HTR-8/SVneo (cell line): Measurements from ENCODE around the gene WDR91.
"Not testable (repeated sequence)": the region's sequence is repeated elsewhere in the genome, so short reads cannot be mapped to it uniquely, and the experiment has no call there.

Experiments
- DNase-seq: peaks from one replicate; pipeline ENCODE4 v3.0.0; 2011; ENCODE audit warnings: low spot score, mixed read lengths; ENCODE audit not compliant: insufficient read length
- FAIRE-seq: peaks from 2 replicates; lab custom pipeline; 2011; peaks lifted over from hg19 to GRCh38; lab: Jason Lieb, UNC

The WDR91 gene

DNA sequence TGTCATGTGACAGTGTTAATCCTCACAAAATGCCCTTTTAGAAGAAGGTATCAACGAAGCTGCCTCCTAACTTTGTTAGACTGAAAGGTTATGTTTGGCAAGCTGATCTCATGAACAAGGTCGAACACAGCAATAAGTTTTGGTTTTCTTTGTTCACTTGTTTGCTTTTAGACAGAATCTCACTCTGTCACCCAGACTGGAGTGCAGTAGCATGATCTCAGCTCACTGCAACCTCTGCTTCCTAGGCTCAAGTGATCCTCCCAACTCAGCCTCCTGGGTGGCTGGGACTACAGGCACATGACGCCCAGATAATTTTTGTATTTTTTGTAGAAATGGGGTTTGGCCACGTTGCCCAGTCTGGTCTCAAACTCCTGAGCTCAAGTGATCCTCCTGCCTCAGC, 23.4 kb upstream of the WDR91 start:
- no peak for FAIRE-seq
- no peak for DNase-seq

GRCh38 chr7:135234095-135234494, 22.8 kb upstream of the WDR91 start:
- FAIRE-seq: not testable (repeated sequence)

GRCh38 chr7:135233570-135233969, 22.2 kb upstream of the WDR91 start, which contains the start of gene STRA8:
Gene STRA8, plus strand, starts transcription at chr7:135233838. Its CDS starts 6,687 bp downstream, at chr7:135240525.
- DNase-seq: no peak
- FAIRE-seq: no peak

More at GRCh38 chr7:135234095-135234494, 22.8 kb upstream of the WDR91 start:
- not testable (repeated sequence) for DNase-seq

DNA sequence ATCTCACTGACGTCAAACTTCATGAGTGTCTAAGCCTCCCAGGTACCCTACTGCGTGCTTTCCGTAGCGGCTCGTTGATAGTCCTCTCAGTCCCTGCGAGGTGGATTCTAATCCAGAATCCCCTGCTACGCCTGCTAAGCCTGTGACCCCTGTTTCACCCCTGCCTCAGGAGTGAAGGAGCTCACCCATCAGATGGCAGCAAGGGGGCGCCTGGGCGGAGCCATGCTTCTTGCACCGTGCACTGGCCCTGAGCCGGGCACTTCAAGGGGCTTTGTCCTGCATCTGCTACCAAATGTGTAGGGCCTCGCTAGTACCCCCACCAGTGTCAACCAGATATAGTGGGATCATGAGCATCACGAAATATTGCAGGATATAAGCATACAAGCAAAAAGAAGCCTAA, 21.4 kb upstream of the WDR91 start:
- FAIRE-seq (no peak), DNase-seq (no peak)

- DNase-seq (no peak), FAIRE-seq (no peak)
Measured at GRCh38 chr7:135232087-135232486, 20.8 kb upstream of the WDR91 start.

DNA sequence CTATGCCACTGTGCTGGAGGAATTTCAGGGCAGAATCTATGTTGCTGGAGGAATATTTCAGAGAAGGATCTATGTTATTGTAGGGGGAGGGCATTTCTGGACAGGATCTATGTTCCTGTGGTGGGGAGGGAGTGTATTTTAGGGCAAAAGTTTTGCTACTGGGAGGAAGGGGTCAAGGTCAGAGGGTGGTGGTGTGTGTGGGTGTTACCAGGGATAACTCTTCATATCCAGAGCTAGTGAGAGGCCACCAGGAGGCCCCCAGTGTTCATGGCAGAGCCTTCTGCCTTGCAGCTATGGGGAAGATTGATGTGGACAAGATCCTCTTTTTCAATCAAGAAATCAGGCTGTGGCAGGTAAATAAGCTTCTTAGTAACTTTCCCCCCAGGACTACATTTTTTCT, 20.4 kb upstream of the WDR91 start:
- no peak for FAIRE-seq
- DNase-seq: no peak

- FAIRE-seq: no peak
- no peak for DNase-seq
Measured at GRCh38 chr7:135224027-135224426, 12.7 kb upstream of the WDR91 start.

DNA sequence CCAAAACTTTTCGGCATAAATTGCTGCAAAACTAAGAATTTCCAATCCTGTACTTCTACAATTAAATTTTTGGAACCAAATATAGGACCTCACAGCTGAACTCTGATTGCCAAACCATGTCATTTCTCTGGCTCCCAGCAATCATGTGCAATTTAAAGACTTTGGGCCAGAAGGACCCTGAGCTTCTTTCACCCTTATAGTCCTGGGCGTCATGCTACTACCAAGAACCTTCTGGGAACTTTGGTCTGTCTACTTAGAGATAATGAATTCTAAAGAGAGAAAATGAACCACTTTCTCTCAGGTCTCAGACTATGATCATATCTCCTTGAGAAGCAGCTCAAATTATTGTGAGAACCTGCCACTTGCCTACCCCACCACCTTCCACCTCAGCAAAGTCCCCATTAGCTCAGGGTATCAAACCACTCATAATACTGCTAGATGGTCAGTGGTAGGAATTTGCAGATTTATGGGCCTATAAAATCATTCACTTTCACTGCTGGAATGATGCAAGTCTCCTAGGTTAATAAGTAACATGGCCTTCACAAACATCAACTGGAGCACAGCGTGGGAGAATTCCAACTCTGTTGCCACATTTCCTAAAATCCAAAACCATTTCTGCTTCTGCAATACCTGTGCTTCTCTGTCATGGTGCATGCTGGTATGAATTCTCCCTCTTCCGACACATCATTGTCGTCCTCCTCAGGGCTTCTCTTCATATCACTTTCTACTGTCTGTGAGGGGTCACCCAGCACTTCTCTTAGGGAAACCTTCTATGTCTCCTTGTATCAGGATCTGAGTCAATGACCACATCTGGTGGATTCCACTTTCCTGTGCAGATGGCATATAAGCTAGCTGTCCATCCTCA, 6.6 kb upstream of the WDR91 start:
- DNase-seq (no peak), FAIRE-seq (no peak)

GRCh38 chr7:135215698-135216097, 4.4 kb upstream of the WDR91 start:
- FAIRE-seq: no peak
- DNase-seq: no peak

DNA sequence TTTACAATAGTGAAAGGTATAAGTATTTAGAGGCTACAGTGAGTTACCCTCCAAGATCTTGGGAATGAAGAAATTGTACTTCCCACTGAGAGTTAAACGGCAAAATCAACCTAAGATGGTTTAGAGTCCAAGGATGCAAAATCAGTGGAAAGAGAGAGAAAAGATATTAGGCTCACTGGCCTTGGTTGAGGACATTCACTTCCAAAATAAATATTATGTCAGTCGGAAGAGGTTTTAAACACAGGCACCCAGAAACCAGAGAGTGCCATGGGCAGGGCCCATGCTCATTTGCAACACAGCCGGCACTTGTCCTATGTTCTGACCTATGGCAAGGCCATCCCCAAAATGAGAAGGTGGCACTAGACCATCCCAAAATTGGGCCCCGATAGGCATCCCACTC, 3.9 kb upstream of the WDR91 start:
- FAIRE-seq: no peak
- no peak for DNase-seq

DNA sequence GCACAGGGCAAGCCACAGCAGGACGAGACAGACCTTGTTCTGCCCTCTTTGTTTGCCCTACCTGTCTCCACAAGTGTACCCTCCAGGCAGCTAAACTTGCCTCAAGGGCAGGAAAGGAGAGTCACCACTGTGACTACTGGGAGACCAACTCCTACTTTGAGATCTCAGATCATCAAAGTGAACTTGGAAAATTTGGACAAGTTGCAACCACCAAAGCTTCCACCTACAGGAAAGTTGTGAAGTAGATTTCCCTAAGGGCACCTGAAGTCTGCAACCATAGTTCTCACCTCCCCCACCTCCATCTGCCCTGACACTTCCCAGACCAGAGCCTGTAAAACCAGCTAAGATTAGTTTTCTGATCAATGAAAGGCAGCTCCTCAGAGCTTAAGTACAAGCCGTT, 2.5 kb upstream of the WDR91 start:
- no peak for FAIRE-seq
- DNase-seq: no peak

GRCh38 chr7:135211946-135212685, 790 bp upstream of the WDR91 start:
- FAIRE-seq, DNase-seq: not testable (repeated sequence)

DNA sequence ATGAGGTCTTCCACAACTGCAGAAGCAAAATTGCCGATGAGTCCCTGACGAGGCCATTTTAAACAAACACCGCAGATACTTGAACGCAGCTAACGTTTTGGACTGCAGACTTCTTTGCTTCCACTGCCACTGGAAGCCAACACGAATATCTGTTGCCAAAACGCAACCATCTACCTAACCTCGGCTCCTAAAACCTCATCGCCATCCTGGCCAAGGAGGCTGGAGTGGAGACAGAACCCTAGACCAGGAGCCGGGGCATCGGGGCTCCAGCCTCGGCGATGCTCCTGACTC, 493 bp downstream of the WDR91 start:
- DNase-seq: peak; percentile 6
- FAIRE-seq: no peak

DNA sequence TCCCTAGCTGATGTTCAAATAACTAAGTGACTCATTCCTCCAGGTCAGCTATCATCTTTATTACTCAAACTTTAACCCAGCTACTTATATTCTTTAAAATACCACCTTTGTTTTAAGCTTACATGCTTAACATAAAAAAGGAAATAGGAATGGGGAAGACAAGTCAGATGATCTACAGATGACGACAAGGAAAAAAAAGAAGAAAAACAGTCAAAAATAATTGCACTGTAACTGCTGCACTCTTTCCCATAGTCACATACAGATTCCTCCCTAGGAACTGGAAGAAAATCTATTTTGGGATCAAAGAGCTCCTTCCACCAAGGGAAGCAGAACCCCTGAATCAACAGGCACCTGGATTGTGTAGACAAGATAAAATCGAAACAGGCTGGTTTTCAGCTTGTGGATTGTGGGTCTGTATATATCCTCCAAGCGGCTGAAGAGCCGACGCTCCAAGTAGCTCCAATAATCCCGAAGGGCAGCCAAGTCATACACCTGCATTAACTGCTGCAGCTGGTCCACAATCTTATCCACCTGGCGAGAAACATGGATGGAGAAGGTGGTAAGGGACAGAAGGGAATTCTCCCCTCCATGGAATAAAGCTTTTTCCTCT, 2.0 kb downstream of the WDR91 start:
- no peak for FAIRE-seq
- DNase-seq: no peak

DNA sequence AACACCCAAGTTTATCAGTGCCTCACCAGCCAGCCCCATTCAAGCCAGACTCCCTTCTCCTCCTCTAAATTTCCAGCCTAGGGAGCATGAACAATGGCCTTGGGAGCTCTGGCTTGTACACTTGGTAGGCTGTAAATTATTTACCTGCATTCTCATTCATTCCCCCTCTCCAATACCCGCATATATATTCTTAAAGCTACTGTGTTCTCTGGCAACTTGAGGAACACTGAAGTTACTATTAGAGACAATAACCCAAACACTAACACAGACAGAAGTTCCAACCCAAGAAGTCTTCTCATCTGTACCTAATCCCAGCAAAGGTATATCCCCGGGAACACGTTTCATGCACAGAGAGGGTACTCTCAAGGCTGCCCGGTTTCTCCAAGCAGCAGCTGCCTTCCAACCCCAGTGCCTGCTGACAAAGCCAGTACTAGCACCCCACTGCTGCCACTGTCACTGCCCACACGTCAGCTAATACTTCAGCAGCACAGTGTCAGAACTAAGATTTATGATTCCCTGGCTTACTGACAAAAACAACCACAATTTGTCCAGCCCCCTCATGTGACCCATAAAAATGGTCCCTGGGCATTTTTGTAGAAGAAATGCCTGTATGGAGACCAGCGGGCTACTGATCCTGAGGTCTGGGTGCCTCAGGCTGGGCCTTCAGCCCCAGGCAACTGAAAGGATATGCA, 3.1 kb downstream of the WDR91 start:
- no peak for DNase-seq
- FAIRE-seq: no peak

- no peak for FAIRE-seq
Measured at GRCh38 chr7:135207406-135208101, 3.8 kb downstream of the WDR91 start.

GRCh38 chr7:135206941-135207391, 4.4 kb downstream of the WDR91 start:
- no peak for FAIRE-seq
- DNase-seq: no peak

More at GRCh38 chr7:135207406-135208101, 3.8 kb downstream of the WDR91 start:
- DNase-seq: no peak

GRCh38 chr7:135205850-135206249, 5.5 kb downstream of the WDR91 start:
- DNase-seq (no peak), FAIRE-seq (no peak)

DNA sequence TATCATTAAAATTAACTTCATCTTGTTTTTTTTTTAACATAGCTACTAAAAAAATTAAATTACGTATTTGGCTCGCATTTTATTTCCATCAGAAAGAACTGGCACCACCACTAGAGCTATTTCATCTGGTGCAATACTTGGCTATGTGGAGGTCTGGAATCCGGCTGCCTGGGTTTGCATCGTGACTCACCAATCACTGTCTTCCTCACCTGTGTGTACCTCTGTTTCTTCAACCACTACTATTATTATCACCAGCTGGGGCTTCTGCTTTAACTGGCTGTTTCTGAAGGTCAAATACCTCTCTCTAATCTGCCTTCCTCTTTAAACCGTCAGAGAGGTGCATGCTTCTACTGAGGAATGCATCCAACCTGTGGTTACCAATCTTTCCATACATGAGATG, 6.5 kb downstream of the WDR91 start:
- FAIRE-seq: no peak
- DNase-seq: no peak

GRCh38 chr7:135204341-135204749, 7.0 kb downstream of the WDR91 start:
- FAIRE-seq: no peak
- DNase-seq: no peak
